ENCODE measurements around the gene MLXIPL.
A peak's percentile ranks its signal among the peaks of the same experiment; 100 is the strongest.
"Not testable (repeated sequence)": the region's sequence is repeated elsewhere in the genome, so short reads cannot be mapped to it uniquely, and the experiment has no call there.

Gene MLXIPL

DNA sequence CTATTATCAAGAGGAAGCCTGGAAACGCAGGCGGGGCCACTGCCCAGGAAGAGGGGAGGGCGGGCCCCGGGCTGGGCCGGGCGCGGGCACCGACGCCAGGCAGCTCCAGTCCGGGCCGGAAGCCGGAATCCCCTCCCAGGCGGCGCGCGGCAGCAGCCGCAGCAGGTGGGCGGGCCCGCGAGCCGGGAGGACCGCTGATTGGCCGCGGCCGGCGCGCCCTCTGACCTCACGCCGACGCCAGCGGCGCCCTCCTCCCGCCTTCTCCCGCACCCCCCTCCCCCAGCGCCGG, 67.3 kb downstream of the MLXIPL start:
- TF ChIP-seq TCF4 (CRISPR knock-in tag; IDR thresholded peaks at IDR 0.05; ENCODE audit: borderline replicate concordance) (no peak), RARB (CRISPR knock-in tag; IDR thresholded peaks at IDR 0.05) (no peak), ARNTL (CRISPR knock-in tag; IDR thresholded peaks at IDR 0.05; ENCODE audit: borderline replicate concordance, low read depth) (no peak)
- TF ChIP-seq, protein P1, sequence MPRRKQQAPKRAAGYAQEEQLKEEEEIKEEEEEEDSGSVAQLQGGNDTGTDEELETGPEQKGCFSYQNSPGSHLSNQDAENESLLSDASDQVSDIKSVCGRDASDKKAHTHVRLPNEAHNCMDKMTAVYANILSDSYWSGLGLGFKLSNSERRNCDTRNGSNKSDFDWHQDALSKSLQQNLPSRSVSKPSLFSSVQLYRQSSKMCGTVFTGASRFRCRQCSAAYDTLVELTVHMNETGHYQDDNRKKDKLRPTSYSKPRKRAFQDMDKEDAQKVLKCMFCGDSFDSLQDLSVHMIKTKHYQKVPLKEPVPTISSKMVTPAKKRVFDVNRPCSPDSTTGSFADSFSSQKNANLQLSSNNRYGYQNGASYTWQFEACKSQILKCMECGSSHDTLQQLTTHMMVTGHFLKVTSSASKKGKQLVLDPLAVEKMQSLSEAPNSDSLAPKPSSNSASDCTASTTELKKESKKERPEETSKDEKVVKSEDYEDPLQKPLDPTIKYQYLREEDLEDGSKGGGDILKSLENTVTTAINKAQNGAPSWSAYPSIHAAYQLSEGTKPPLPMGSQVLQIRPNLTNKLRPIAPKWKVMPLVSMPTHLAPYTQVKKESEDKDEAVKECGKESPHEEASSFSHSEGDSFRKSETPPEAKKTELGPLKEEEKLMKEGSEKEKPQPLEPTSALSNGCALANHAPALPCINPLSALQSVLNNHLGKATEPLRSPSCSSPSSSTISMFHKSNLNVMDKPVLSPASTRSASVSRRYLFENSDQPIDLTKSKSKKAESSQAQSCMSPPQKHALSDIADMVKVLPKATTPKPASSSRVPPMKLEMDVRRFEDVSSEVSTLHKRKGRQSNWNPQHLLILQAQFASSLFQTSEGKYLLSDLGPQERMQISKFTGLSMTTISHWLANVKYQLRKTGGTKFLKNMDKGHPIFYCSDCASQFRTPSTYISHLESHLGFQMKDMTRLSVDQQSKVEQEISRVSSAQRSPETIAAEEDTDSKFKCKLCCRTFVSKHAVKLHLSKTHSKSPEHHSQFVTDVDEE (CRISPR knock-in tag; IDR thresholded peaks at IDR 0.05) = no peak
- TF ChIP-seq, protein P2, sequence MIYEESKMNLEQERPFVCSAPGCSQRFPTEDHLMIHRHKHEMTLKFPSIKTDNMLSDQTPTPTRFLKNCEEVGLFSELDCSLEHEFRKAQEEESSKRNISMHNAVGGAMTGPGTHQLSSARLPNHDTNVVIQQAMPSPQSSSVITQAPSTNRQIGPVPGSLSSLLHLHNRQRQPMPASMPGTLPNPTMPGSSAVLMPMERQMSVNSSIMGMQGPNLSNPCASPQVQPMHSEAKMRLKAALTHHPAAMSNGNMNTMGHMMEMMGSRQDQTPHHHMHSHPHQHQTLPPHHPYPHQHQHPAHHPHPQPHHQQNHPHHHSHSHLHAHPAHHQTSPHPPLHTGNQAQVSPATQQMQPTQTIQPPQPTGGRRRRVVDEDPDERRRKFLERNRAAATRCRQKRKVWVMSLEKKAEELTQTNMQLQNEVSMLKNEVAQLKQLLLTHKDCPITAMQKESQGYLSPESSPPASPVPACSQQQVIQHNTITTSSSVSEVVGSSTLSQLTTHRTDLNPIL (CRISPR knock-in tag; IDR thresholded peaks at IDR 0.05; ENCODE audit: low read depth) = no peak
- TF ChIP-seq, protein P3, sequence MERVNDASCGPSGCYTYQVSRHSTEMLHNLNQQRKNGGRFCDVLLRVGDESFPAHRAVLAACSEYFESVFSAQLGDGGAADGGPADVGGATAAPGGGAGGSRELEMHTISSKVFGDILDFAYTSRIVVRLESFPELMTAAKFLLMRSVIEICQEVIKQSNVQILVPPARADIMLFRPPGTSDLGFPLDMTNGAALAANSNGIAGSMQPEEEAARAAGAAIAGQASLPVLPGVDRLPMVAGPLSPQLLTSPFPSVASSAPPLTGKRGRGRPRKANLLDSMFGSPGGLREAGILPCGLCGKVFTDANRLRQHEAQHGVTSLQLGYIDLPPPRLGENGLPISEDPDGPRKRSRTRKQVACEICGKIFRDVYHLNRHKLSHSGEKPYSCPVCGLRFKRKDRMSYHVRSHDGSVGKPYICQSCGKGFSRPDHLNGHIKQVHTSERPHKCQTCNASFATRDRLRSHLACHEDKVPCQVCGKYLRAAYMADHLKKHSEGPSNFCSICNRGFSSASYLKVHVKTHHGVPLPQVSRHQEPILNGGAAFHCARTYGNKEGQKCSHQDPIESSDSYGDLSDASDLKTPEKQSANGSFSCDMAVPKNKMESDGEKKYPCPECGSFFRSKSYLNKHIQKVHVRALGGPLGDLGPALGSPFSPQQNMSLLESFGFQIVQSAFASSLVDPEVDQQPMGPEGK (CRISPR knock-in tag; IDR thresholded peaks at IDR 0.05; ENCODE audit: borderline replicate concordance) = no peak

DNA sequence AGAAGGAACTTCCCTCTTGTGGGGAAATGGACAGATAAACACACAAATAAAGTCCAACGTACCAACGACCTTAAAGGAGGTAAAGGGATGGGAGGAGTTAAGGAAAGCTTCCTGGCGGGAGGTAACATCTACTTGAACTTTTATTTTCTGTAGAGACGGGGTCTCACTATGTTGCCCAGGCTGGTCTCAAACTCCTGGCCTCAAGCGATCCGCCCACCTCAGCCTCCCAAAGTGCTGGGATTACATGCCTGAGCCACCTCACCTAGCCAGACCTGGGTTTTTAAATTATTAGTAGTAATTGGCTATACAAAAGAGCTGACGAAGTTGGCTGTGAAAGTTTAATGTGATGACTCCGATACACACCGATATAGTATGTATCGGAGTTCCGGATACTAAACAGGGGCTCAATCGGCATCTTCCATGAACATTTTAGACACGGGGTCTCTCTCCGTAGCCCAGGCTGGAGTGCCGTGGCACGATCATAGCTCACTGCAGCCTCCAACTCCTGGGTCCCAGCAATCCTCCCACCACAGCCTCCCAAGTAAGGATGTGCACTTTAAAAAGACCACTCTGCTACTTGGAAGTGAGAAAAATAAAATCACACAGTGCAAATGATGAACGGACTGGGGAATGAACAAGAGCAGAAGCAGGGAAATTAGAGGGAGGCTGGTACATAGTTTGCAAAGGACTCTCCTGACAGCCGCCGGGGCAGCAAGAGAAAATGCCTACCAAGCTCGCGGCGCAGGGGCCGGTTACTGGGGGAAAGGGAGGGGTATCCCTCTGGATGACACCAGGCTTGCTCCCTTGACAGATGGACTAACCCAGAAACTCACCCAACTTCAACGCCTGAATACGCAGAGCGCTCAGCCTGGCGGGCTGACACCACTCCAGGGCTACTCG, 67.9 kb downstream of the MLXIPL start:
- no peak for TF ChIP-seq RARB (CRISPR knock-in tag; IDR thresholded peaks at IDR 0.05)
- TF ChIP-seq, protein P3 (CRISPR knock-in tag; IDR thresholded peaks at IDR 0.05; ENCODE audit: borderline replicate concordance) = 0 out of 2 replicates have a peak, but pooled peaks have one; percentile 24
- ATAC-seq = peak; percentile 0; the same call in 2 of the 3 replicates

More for the DNA sequence above, 67.3 kb downstream of the MLXIPL start:
- peak; percentile 93 for ATAC-seq

DNA sequence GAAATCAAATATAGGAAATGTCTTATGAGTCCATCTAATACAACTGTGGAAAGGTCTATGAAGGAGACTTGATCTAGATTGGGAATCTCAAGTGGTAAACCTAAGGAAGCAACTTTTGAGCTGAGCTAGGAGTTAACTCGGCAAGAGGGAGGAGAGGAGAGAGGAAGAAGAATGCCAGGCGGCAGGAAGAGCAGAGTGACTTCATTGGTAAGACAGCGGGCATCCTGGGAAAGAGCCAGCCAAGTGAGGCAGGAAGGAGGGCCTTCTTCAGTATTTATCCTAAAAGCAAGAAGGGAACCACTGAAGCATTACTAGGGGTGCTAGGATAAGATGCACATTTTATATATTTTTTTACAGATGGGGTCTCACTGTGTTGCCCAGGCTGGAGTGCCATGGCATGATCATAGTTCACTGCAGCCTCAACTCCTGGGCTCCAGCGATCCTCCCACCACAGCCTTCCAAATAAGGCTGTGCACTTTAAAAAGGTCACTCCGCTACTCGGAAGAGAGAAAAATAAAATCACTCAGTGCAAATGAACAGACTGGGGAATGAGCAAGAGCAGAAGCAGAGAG, 68.8 kb downstream of the MLXIPL start:
- no peak for TF ChIP-seq ZNF70 (CRISPR knock-in tag; IDR thresholded peaks at IDR 0.05)
- no peak for ATAC-seq

DNA sequence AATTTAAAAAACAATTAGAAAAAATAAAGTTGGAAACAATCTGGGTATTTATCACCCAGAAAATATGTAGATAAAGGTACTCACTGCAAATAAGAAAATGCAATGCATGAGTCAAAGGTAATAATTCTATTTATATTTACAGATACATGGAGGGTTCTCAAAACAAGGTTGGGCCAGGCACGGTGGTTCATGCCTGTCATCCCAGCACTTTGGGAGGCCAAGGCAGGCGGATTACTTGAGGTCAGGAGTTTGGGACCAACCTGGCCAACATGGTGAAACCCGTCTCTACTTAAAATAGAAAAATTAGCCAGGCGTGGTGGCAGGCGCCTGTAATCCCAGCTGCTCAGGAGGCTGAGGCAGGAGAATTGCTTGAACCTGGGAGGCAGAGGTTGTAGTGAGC, 74.2 kb downstream of the MLXIPL start:
- not testable (repeated sequence) for ATAC-seq

DNA sequence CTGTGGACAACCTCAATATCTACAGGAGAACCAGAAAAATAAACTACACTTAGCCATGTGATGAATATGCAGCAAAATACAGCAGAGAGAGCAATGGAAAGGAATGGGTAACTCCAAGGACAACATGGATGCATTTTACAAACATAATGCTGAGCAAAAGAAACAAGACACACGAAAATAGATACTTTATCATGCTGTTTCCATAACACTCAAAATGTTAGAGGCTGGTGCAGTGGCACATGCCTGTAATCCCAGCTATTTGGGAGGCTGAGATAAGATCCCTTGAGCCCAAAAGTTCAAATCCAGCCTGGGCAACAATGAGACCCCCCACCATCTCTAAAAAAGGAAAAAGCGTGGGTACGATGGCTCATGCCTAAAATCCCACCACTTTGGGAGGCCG, 75.1 kb downstream of the MLXIPL start:
- no peak for TF ChIP-seq ESRRG (CRISPR knock-in tag; IDR thresholded peaks at IDR 0.05)
- TF ChIP-seq ZFP3 (CRISPR knock-in tag; IDR thresholded peaks at IDR 0.05) = no peak
- TF ChIP-seq ZFP30 (CRISPR knock-in tag; IDR thresholded peaks at IDR 0.05) = no peak
- no peak for TF ChIP-seq ZNF70 (CRISPR knock-in tag; IDR thresholded peaks at IDR 0.05)
- no peak for TF ChIP-seq ZC3H10 (CRISPR knock-in tag; IDR thresholded peaks at IDR 0.05)
- TF ChIP-seq, protein P2 (CRISPR knock-in tag; IDR thresholded peaks at IDR 0.05; ENCODE audit: low read depth) = no peak
- no peak for TF ChIP-seq ZNF565 (CRISPR knock-in tag; conservative IDR thresholded peaks at IDR 0.05; ENCODE audit: low read depth)
- TF ChIP-seq SNAI2 (CRISPR knock-in tag; IDR thresholded peaks at IDR 0.05) = no peak
- no peak for ATAC-seq
